PC-3 (cell line): ENCODE data around the gene IL17RB. TPM values are rescaled to one million over a fixed set of nuclear protein-coding genes. Genes with fewer than 3 reads are reported as not detected.

ENCODE experiments used
- ATAC-seq: fragments of 200-7000 bp; cut with Tn5 transposase; 2 replicates; pipeline ENCODE4 v1.9.1; 2020; ENCODE audit warnings: mild to moderate bottlenecking, moderate library complexity
- BruUV-seq: library from RNA; stranded (reverse); fragments of 400-500 nt; replicated peaks from 2 replicates; lab custom pipeline; 2021; lab: Mats Ljungman, UMichigan
- CTCF ChIA-PET: fragments of 300-600 bp; sonication (Branson Sonifier 250); formaldehyde crosslinking; loops from one replicate; lab custom pipeline; 2022; ENCODE audit warnings: antibody characterized with exemption; lab: Charles Lee
- POLR2A ChIA-PET: fragments of 300-600 bp; sonication (Branson Sonifier 250); formaldehyde crosslinking; loops from one replicate; lab custom pipeline; 2022; ENCODE audit warnings: antibody characterized with exemption; ENCODE audit not compliant: unreplicated experiment; lab: Charles Lee
- DNase-seq: peaks from one replicate; pipeline ENCODE4 v3.0.0-alpha.2; 2015
- H2AFZ ChIP-seq: fragments of 300-600 bp; sonication (generic); 2 replicates; pipeline ENCODE4 v1.6.0; 2016; ENCODE audit warnings: antibody characterized with exemption, low read length
- H3F3A ChIP-seq: fragments of 300-600 bp; sonication (generic); one replicate; pipeline ENCODE4 v1.6.0; 2017; ENCODE audit warnings: antibody characterized with exemption, low read length, control low read depth, mild to moderate bottlenecking; ENCODE audit not compliant: unreplicated experiment
- H3K27ac ChIP-seq: fragments of 300-600 bp; sonication (generic); 2 replicates; pipeline ENCODE4 v1.5.1; 2016; ENCODE audit warnings: mild to moderate bottlenecking, low read length
- H3K27me3 ChIP-seq: fragments of 300-600 bp; sonication (generic); 2 replicates; pipeline ENCODE4 v1.6.1; 2016; ENCODE audit warnings: low read length, mixed read lengths
- H3K36me3 ChIP-seq: fragments of 300-600 bp; sonication (generic); 2 replicates; pipeline ENCODE4 v1.6.1; 2016; ENCODE audit warnings: low read depth, mixed run types, low read length, mixed read lengths
- H3K4me1 ChIP-seq: fragments of 300-600 bp; sonication (generic); 2 replicates; pipeline ENCODE4 v1.5.1; 2016; ENCODE audit warnings: low read length; ENCODE audit not compliant: insufficient read depth
- H3K4me2 ChIP-seq: fragments of 300-600 bp; sonication (generic); 2 replicates; pipeline ENCODE4 v1.6.0; 2016; ENCODE audit warnings: low read length
- H3K4me3 ChIP-seq: fragments of 300-600 bp; sonication (generic); 2 replicates; pipeline ENCODE4 v1.5.1; 2016; ENCODE audit warnings: mild to moderate bottlenecking, low read length, mixed read lengths
- H3K79me2 ChIP-seq: fragments of 300-600 bp; sonication (generic); 2 replicates; pipeline ENCODE4 v1.6.1; 2017; ENCODE audit warnings: low read length, mixed read lengths
- H3K9ac ChIP-seq: fragments of 300-600 bp; sonication (generic); 2 replicates; pipeline ENCODE4 v1.6.0; 2016; ENCODE audit warnings: mild to moderate bottlenecking, low read length
- H3K9me2 ChIP-seq: fragments of 300-600 bp; sonication (generic); replicated peaks from 2 replicates; pipeline ENCODE4 v1.6.1; 2016; ENCODE audit warnings: mixed run types, low read length, mixed read lengths
- H3K9me3 ChIP-seq: fragments of 300-600 bp; sonication (generic); 2 replicates; pipeline ENCODE4 v1.6.1; 2016; ENCODE audit warnings: low read length, mixed read lengths
- H4K20me1 ChIP-seq: fragments of 300-600 bp; sonication (generic); 2 replicates; pipeline ENCODE4 v1.6.1; 2016; ENCODE audit warnings: low read length, mixed read lengths
- CTCF ChIP-seq: fragments of 300-600 bp; sonication (generic); conservative IDR thresholded peaks from 2 replicates; pipeline ENCODE4 v1.5.1; 2017; ENCODE audit warnings: antibody characterized with exemption, low read depth, mild to moderate bottlenecking, low read length
- EZH2 ChIP-seq: fragments of 300-600 bp; sonication (generic); IDR thresholded peaks from one replicate; pipeline ENCODE4 v1.6.1; 2017; ENCODE audit warnings: antibody characterized with exemption, mild to moderate bottlenecking, low read length; ENCODE audit not compliant: unreplicated experiment
- EZH2phosphoT487 ChIP-seq: fragments of 300-600 bp; sonication (generic); IDR thresholded peaks from 2 replicates; pipeline ENCODE4 v1.6.1; 2018; ENCODE audit warnings: mild to moderate bottlenecking, antibody characterized with exemption, low read length, borderline replicate concordance
- intact Hi-C: fragments of 100-400 bp; cut with micrococcal nuclease; formaldehyde crosslinking; loops from 2 replicates; pipeline ENCODE4 v1.9.0; 2023
- total RNA-seq: library from RNA; depleted of rRNA; stranded (reverse); fragments of >200 nt; gene quantifications from 2 replicates; pipeline ENCODE4 v1.2.3, GENCODE V29; 2014

IL17RB gene
- total RNA-seq, 1 experiment from 2014 or later, result 2.3 TPM

GRCh38 chr3:53884623-53885022 is 38.3 kb downstream of the IL17RB start:
- ChIA-PET CTCF (no interaction called here), POLR2A (no interaction called here)
- Histone ChIP-seq H3K9me2 (no peaks in the 10 kb centered on the region), H3K4me3 (no peak overlapping the region), H3K79me2 (peaks cover 42% of the 10 kb centered on the region), H3K4me2 (no peak overlapping the region), H4K20me1 (0 out of 2 replicates have a peak, but pooled peaks cover 3% of the 10 kb centered on the region), H2AFZ (no peak overlapping the region), H3K9me3 (no peaks in the 10 kb centered on the region), H3K36me3 (peaks cover 14% of the 10 kb centered on the region), H3K9ac (no peak overlapping the region), H3K27ac (no peak overlapping the region), H3F3A (no peaks in the 10 kb centered on the region), H3K27me3 (no peaks in the 10 kb centered on the region), H3K4me1 (peaks cover 14% of the 10 kb centered on the region; the same call in 1 of the 2 replicates)
- TF ChIP-seq CTCF, result no peak
- no peak for TF ChIP-seq EZH2
- no peak for TF ChIP-seq EZH2phosphoT487
- ATAC-seq (no peak), DNase-seq (no peak)
- no TSS peak for BruUV-seq
- intact Hi-C loops, result no loop called here

GRCh38 chr3:53885239-53885638 is 38.9 kb downstream of the IL17RB start:
- H3K9me3 ChIP-seq, result no peaks in the 10 kb centered on the region
- no peak overlapping the region for H2AFZ ChIP-seq
- H3K4me2 ChIP-seq, result no peak overlapping the region
- no peak for ATAC-seq
- BruUV-seq, result no TSS peak
- H3K27me3 ChIP-seq, result no peaks in the 10 kb centered on the region
- intact Hi-C loops, result no loop called here
- POLR2A ChIA-PET, result no interaction called here
- H4K20me1 ChIP-seq, result peaks cover 4% of the 10 kb centered on the region; the same call in 1 of the 2 replicates
- H3K4me3 ChIP-seq, result no peak overlapping the region
- no peaks in the 10 kb centered on the region for H3F3A ChIP-seq
- peaks cover 11% of the 10 kb centered on the region for H3K36me3 ChIP-seq
- peaks cover 16% of the 10 kb centered on the region for H3K4me1 ChIP-seq
- no peak for DNase-seq
- peaks cover 46% of the 10 kb centered on the region for H3K79me2 ChIP-seq
- no peak overlapping the region for H3K9ac ChIP-seq
- H3K9me2 ChIP-seq, result no peaks in the 10 kb centered on the region
- no peak overlapping the region for H3K27ac ChIP-seq
- CTCF ChIA-PET, result no interaction called here
- TF ChIP-seq EZH2phosphoT487 (no peak), EZH2 (no peak), CTCF (no peak)

- intact Hi-C loops, result no loop called here
- BruUV-seq, result no TSS peak
- H3K9ac ChIP-seq, result no peak overlapping the region
- H3K4me2 ChIP-seq, result no peak overlapping the region
- no peak overlapping the region for H3K4me3 ChIP-seq
- TF ChIP-seq EZH2 (no peak), EZH2phosphoT487 (no peak), CTCF (no peak)
- peaks cover 11% of the 10 kb centered on the region; the same call in 1 of the 2 replicates for H4K20me1 ChIP-seq
- peaks cover 16% of the 10 kb centered on the region for H3K4me1 ChIP-seq
- H3F3A ChIP-seq, result no peaks in the 10 kb centered on the region
- no peaks in the 10 kb centered on the region for H3K27me3 ChIP-seq
- ChIA-PET POLR2A (no interaction called here), CTCF (no interaction called here)
- DNase-seq, result no peak
- peaks cover 11% of the 10 kb centered on the region for H3K36me3 ChIP-seq
- no peaks in the 10 kb centered on the region for H3K9me3 ChIP-seq
- H3K79me2 ChIP-seq, result peaks cover 45% of the 10 kb centered on the region
- H3K9me2 ChIP-seq, result no peaks in the 10 kb centered on the region
- ATAC-seq, result no peak
- no peak overlapping the region for H3K27ac ChIP-seq
- no peak overlapping the region for H2AFZ ChIP-seq
Measured at GRCh38 chr3:53887446-53887845, 41.1 kb downstream of the IL17RB start.
